Fibroblast of lung (primary cell): ENCODE data around the gene TXNDC5. TPM values are rescaled to one million over a fixed set of nuclear protein-coding genes. Genes with fewer than 3 reads are reported as not detected.

Source experiments
- DNase-seq, 2 donors: peaks; one replicate each; pipeline versions ENCODE4 v3.0.0 to v3.0.0-alpha.2; 2010; ENCODE audit warnings: low read depth in 2 of 2
- H2AFZ ChIP-seq: 2 replicates; pipeline ENCODE4 v1.5.1; 2012; ENCODE audit warnings: low read length, control low read depth, inconsistent platforms
- H3K27ac ChIP-seq: 2 replicates; pipeline ENCODE4 v1.5.1; 2011; ENCODE audit warnings: low read length, control low read depth; ENCODE audit not compliant: insufficient read depth
- H3K27me3 ChIP-seq: 2 replicates; pipeline ENCODE4 v1.5.1; 2011; ENCODE audit warnings: mild to moderate bottlenecking, low read length; ENCODE audit not compliant: control insufficient read depth, insufficient read depth
- H3K36me3 ChIP-seq: 2 replicates; pipeline ENCODE4 v1.5.1; 2011; ENCODE audit warnings: low read length; ENCODE audit not compliant: control insufficient read depth, insufficient read depth
- H3K4me1 ChIP-seq: 2 replicates; pipeline ENCODE4 v1.5.1; 2011; ENCODE audit warnings: low read length; ENCODE audit not compliant: control insufficient read depth, insufficient read depth; ENCODE audit errors: extremely low read depth
- H3K4me2 ChIP-seq: 2 replicates; pipeline ENCODE4 v1.5.1; 2011; ENCODE audit warnings: low read length, control low read depth; ENCODE audit not compliant: insufficient read depth; ENCODE audit errors: extremely low read depth
- H3K4me3 ChIP-seq, 4 experiments: fragments of 200-600 bp in 1 of 4; sonication (generic) in 1 of 4; replicated peaks in 1 of 4; 2 replicates each; pipeline ENCODE4 v1.5.1; 2011 to 2016; ENCODE audit warnings: low read length in 4 of 4, low read depth in 3 of 4, mild to moderate bottlenecking in 3 of 4, control low read depth in 2 of 4, inconsistent platforms in 1 of 4, mixed read lengths in 1 of 4; ENCODE audit not compliant: insufficient read depth in 1 of 4; ENCODE audit errors: control extremely low read depth in 1 of 4
- H3K79me2 ChIP-seq: 2 replicates; pipeline ENCODE4 v1.5.1; 2012; ENCODE audit warnings: mild to moderate bottlenecking, low read length, inconsistent platforms; ENCODE audit not compliant: control insufficient read depth, insufficient read depth
- H3K9ac ChIP-seq: 2 replicates; pipeline ENCODE4 v1.5.1; 2011; ENCODE audit warnings: mild to moderate bottlenecking, low read length, control low read depth; ENCODE audit not compliant: insufficient read depth
- H3K9me3 ChIP-seq: 2 replicates; pipeline ENCODE4 v1.5.1; 2012; ENCODE audit warnings: low read depth, low read length; ENCODE audit not compliant: control insufficient read depth, insufficient read depth
- H4K20me1 ChIP-seq: 2 replicates; pipeline ENCODE4 v1.5.1; 2011; ENCODE audit warnings: low read length; ENCODE audit not compliant: control insufficient read depth, insufficient read depth; ENCODE audit errors: extremely low read depth
- EZH2 ChIP-seq: IDR thresholded peaks from 2 replicates; pipeline ENCODE4 v1.5.1; 2012; ENCODE audit warnings: low read length, control low read depth, mild to moderate bottlenecking; ENCODE audit errors: missing control alignments
- polyA plus RNA-seq, 2 donors: library from polyadenylated mRNA; depleted of rRNA in 1 of 2; stranded (reverse) in 1 of 2; unstranded in 1 of 2; fragments of >200 nt; gene quantifications; 2 replicates each; pipeline ENCODE4 v1.2.1, GENCODE V29; 2011 to 2012; ENCODE audit warnings: missing spikeins in 1 of 2
- total RNA-seq: library from RNA; depleted of rRNA; stranded (reverse); fragments of >200 nt; gene quantifications from 2 replicates; pipeline ENCODE4 v1.2.1, GENCODE V29; 2014
- TF ChIP-seq, protein P1 (sequence below), 2 donors: IDR thresholded peaks in 1 of 2; conservative IDR thresholded peaks in 1 of 2; 1 replicate in 1 of 2; 2 replicates in 1 of 2; pipeline ENCODE4 v1.5.1; 2011 to 2012; ENCODE audit warnings: low read length in 2 of 2, control low read depth in 1 of 2, inconsistent platforms in 1 of 2, low read depth in 1 of 2, mild to moderate bottlenecking in 1 of 2

TXNDC5 gene
- total and polyA plus RNA-seq, 2 donors (not counting 1 experiment from before 2014, with no cell fraction given): 349 to 354 TPM

DNA sequence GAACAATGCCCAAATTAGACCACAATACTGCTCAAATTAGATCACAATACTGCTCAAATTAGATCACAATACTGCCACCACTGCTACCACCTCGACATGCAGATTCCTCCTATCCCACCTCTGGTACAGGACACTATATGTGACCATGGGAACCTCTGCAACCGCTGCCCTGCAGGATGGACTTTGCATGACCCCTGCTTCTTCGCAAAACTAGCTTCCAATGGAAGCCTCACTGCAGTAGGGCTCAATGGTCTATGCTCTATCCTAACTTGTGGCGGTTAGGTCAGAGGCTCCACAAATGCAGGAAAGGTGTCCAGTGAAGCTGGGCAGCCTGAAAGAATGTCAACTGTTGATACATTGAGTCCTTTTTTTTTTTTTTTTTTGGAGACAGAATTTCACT lies 7.8 kb upstream of the TXNDC5 start:
- Histone ChIP-seq H3K9me3 (no peaks in the 10 kb centered on the region), H3K4me3 (no peak overlapping the region), H2AFZ (no peak overlapping the region), H4K20me1 (no peaks in the 10 kb centered on the region), H3K27ac (no peak overlapping the region), H3K27me3 (no peaks in the 10 kb centered on the region), H3K79me2 (no peaks in the 10 kb centered on the region), H3K9ac (no peak overlapping the region), H3K4me2 (no peak overlapping the region), H3K4me1 (no peaks in the 10 kb centered on the region), H3K36me3 (no peaks in the 10 kb centered on the region)
- DNase-seq: no peak
- TF ChIP-seq, protein P1, sequence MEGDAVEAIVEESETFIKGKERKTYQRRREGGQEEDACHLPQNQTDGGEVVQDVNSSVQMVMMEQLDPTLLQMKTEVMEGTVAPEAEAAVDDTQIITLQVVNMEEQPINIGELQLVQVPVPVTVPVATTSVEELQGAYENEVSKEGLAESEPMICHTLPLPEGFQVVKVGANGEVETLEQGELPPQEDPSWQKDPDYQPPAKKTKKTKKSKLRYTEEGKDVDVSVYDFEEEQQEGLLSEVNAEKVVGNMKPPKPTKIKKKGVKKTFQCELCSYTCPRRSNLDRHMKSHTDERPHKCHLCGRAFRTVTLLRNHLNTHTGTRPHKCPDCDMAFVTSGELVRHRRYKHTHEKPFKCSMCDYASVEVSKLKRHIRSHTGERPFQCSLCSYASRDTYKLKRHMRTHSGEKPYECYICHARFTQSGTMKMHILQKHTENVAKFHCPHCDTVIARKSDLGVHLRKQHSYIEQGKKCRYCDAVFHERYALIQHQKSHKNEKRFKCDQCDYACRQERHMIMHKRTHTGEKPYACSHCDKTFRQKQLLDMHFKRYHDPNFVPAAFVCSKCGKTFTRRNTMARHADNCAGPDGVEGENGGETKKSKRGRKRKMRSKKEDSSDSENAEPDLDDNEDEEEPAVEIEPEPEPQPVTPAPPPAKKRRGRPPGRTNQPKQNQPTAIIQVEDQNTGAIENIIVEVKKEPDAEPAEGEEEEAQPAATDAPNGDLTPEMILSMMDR (conservative IDR thresholded peaks at IDR 0.05 in 1 of 2, IDR thresholded peaks at IDR 0.05 in 1 of 2; ENCODE audit: low read depth in 1 of 2, low read length in 2 of 2): no peak
- no peak for TF ChIP-seq EZH2

DNA sequence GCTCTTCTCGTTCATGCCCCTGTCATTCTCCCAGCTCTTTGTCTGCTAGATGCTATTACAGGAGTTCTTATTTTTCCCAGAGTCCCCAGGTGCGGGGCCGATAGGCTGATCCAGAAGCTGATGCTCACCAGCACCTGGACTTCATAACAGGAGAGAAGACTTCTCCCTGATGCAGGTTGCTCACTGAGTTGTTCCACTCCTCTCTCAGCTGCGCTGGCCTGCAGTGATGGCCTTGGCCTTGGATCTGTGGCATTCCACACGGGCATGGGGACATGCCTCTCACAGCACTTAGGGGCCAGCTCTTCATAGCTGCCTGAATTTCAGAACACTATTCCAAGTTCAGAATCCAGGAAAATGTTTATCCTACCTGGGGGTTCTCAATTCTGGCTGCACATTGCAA lies 7.1 kb upstream of the TXNDC5 start:
- H3K9ac ChIP-seq: no peak overlapping the region
- no peaks in the 10 kb centered on the region for H3K36me3 ChIP-seq
- H3K27ac ChIP-seq: no peak overlapping the region
- no peaks in the 10 kb centered on the region for H4K20me1 ChIP-seq
- no peak overlapping the region for H3K4me2 ChIP-seq
- no peak for DNase-seq
- H2AFZ ChIP-seq: no peak overlapping the region
- TF ChIP-seq EZH2: no peak
- TF ChIP-seq, protein P1 (conservative IDR thresholded peaks at IDR 0.05 in 1 of 2, IDR thresholded peaks at IDR 0.05 in 1 of 2; ENCODE audit: low read depth in 1 of 2, low read length in 2 of 2): no peak
- no peak overlapping the region for H3K4me3 ChIP-seq
- H3K9me3 ChIP-seq: no peaks in the 10 kb centered on the region
- H3K79me2 ChIP-seq: no peaks in the 10 kb centered on the region
- no peaks in the 10 kb centered on the region for H3K4me1 ChIP-seq
- peaks cover 3% of the 10 kb centered on the region for H3K27me3 ChIP-seq

DNA sequence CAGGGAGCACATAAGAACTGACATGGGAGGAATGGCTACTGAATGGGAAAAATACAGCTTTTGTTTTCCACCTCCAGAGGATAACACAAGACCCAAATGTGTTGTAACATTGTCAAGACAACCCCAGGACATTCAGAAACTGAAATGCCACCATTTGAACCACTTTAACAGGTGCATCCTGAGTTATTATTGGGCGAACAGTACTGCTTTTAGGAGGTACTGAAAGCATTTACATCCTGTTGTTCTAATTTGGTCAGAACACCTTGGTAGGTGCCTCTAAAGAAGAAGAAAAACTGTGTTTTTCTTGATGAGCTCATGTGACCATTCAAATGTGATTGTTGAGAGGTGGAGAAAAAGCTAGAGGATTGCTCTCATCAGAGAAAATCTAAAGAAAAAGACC lies 6.4 kb upstream of the TXNDC5 start:
- no peaks in the 10 kb centered on the region for H3K79me2 ChIP-seq

More for the DNA sequence above, 6.4 kb upstream of the TXNDC5 start:
- DNase-seq: no peak
- H3K9ac ChIP-seq: no peak overlapping the region
- H3K36me3 ChIP-seq: no peaks in the 10 kb centered on the region
- TF ChIP-seq, protein P1 (conservative IDR thresholded peaks at IDR 0.05 in 1 of 2, IDR thresholded peaks at IDR 0.05 in 1 of 2; ENCODE audit: low read depth in 1 of 2, low read length in 2 of 2): no peak
- no peak for TF ChIP-seq EZH2
- H3K4me1 ChIP-seq: no peaks in the 10 kb centered on the region
- H3K27me3 ChIP-seq: peaks cover 7% of the 10 kb centered on the region
- H3K27ac ChIP-seq: no peak overlapping the region
- H2AFZ ChIP-seq: no peak overlapping the region
- H3K4me3 ChIP-seq: no peak overlapping the region
- no peaks in the 10 kb centered on the region for H4K20me1 ChIP-seq
- H3K4me2 ChIP-seq: no peak overlapping the region
- no peaks in the 10 kb centered on the region for H3K9me3 ChIP-seq
